ENCODE data around the gene ANKH. TPM values are rescaled to one million over a fixed set of nuclear protein-coding genes. Genes with fewer than 3 reads are reported as not detected.

Gene ANKH
- total and polyA plus RNA-seq, 2 of the 13 experiments (the other 11 are each of a cell fraction or from before 2014, with no cell fraction given) = 25.0 to 36.0 TPM

DNA sequence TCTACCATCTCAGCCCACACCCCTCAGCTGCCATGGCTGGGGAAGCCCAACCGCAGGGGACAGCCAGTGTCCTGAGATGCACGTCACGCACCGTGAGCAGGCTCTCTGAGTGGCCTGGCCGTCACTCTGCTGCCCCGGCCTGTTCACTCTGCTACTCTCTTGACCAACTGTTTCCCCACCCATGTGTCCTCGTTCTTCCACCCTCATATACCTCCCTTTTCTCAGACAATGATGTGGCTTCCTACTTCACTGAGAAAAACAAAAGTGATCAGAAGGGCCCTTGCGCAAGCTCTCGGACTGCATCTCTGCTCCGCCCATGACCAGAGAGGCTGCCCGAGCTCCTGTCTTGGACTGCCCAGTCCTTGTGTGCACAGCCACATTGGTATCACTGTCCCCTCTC, 159.4 kb downstream of the ANKH start:
- WGBS (ENCODE audit: low lambda C conversion rate) = 94% methylated on average over 11 of the region's 11 CpGs
- ATAC-seq (peak; percentile 13; the same call in 2 of the 3 replicates), FAIRE-seq (no peak)
- TF ChIP-seq ZFP90 (CRISPR knock-in tag; IDR thresholded peaks at IDR 0.05; ENCODE audit: borderline replicate concordance) = no peak
- TF ChIP-seq ZNF816 (CRISPR knock-in tag; IDR thresholded peaks at IDR 0.05; ENCODE audit: borderline replicate concordance) = no peak
- TF ChIP-seq, protein P1, sequence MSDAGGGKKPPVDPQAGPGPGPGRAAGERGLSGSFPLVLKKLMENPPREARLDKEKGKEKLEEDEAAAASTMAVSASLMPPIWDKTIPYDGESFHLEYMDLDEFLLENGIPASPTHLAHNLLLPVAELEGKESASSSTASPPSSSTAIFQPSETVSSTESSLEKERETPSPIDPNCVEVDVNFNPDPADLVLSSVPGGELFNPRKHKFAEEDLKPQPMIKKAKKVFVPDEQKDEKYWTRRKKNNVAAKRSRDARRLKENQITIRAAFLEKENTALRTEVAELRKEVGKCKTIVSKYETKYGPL (CRISPR knock-in tag; IDR thresholded peaks at IDR 0.05) = no peak
- TF ChIP-seq ZNF501 (CRISPR knock-in tag; IDR thresholded peaks at IDR 0.05) = no peak
- TF ChIP-seq, protein P2, sequence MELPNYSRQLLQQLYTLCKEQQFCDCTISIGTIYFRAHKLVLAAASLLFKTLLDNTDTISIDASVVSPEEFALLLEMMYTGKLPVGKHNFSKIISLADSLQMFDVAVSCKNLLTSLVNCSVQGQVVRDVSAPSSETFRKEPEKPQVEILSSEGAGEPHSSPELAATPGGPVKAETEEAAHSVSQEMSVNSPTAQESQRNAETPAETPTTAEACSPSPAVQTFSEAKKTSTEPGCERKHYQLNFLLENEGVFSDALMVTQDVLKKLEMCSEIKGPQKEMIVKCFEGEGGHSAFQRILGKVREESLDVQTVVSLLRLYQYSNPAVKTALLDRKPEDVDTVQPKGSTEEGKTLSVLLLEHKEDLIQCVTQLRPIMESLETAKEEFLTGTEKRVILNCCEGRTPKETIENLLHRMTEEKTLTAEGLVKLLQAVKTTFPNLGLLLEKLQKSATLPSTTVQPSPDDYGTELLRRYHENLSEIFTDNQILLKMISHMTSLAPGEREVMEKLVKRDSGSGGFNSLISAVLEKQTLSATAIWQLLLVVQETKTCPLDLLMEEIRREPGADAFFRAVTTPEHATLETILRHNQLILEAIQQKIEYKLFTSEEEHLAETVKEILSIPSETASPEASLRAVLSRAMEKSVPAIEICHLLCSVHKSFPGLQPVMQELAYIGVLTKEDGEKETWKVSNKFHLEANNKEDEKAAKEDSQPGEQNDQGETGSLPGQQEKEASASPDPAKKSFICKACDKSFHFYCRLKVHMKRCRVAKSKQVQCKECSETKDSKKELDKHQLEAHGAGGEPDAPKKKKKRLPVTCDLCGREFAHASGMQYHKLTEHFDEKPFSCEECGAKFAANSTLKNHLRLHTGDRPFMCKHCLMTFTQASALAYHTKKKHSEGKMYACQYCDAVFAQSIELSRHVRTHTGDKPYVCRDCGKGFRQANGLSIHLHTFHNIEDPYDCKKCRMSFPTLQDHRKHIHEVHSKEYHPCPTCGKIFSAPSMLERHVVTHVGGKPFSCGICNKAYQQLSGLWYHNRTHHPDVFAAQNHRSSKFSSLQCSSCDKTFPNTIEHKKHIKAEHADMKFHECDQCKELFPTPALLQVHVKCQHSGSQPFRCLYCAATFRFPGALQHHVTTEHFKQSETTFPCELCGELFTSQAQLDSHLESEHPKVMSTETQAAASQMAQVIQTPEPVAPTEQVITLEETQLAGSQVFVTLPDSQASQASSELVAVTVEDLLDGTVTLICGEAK (IDR thresholded peaks at IDR 0.05) = no peak
- TF ChIP-seq, protein P2 (CRISPR knock-in tag; IDR thresholded peaks at IDR 0.05) = no peak
- no peak for TF ChIP-seq ZBTB3 (CRISPR knock-in tag; IDR thresholded peaks at IDR 0.05; ENCODE audit: borderline replicate concordance, low read depth)
- no peak for TF ChIP-seq RFX3 (CRISPR knock-in tag; IDR thresholded peaks at IDR 0.05)
- no peak for TF ChIP-seq RFXANK (CRISPR knock-in tag; IDR thresholded peaks at IDR 0.05)
- TF ChIP-seq, protein P3, sequence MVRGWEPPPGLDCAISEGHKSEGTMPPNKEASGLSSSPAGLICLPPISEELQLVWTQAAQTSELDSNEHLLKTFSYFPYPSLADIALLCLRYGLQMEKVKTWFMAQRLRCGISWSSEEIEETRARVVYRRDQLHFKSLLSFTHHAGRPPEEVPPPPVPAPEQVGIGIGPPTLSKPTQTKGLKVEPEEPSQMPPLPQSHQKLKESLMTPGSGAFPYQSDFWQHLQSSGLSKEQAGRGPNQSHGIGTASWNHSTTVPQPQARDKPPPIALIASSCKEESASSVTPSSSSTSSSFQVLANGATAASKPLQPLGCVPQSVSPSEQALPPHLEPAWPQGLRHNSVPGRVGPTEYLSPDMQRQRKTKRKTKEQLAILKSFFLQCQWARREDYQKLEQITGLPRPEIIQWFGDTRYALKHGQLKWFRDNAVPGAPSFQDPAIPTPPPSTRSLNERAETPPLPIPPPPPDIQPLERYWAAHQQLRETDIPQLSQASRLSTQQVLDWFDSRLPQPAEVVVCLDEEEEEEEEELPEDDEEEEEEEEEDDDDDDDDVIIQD (CRISPR knock-in tag; IDR thresholded peaks at IDR 0.05; ENCODE audit: low read depth) = no peak
- TF ChIP-seq, protein P4, sequence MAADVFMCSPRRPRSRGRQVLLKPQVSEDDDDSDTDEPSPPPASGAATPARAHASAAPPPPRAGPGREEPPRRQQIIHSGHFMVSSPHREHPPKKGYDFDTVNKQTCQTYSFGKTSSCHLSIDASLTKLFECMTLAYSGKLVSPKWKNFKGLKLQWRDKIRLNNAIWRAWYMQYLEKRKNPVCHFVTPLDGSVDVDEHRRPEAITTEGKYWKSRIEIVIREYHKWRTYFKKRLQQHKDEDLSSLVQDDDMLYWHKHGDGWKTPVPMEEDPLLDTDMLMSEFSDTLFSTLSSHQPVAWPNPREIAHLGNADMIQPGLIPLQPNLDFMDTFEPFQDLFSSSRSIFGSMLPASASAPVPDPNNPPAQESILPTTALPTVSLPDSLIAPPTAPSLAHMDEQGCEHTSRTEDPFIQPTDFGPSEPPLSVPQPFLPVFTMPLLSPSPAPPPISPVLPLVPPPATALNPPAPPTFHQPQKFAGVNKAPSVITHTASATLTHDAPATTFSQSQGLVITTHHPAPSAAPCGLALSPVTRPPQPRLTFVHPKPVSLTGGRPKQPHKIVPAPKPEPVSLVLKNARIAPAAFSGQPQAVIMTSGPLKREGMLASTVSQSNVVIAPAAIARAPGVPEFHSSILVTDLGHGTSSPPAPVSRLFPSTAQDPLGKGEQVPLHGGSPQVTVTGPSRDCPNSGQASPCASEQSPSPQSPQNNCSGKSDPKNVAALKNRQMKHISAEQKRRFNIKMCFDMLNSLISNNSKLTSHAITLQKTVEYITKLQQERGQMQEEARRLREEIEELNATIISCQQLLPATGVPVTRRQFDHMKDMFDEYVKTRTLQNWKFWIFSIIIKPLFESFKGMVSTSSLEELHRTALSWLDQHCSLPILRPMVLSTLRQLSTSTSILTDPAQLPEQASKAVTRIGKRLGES (CRISPR knock-in tag; IDR thresholded peaks at IDR 0.05; ENCODE audit: borderline replicate concordance) = no peak

More for the DNA sequence above, 159.4 kb downstream of the ANKH start:
- intact Hi-C loops (cut with micrococcal nuclease; ENCODE audit: unreplicated experiment) (no loop called here), in situ Hi-C loops (cut with HindIII; ENCODE audit: extremely low pct_ligation_motif_present, low pct_unique_long_range_greater_than_20kb) (no loop called here)
- H2AFZ ChIP-seq (ENCODE audit: low read length) = no peak overlapping the region
- H3K4me2 ChIP-seq (ENCODE audit: low read depth, low read length) = no peak overlapping the region
- no peak for DNase-seq (ENCODE audit: low spot score)
- no peaks in the 10 kb centered on the region for H4K20me1 ChIP-seq (ENCODE audit: insufficient read depth, low read length)
- no peak overlapping the region for H3K4me3 ChIP-seq (replicated peaks in 1 of 3; ENCODE audit: insufficient read depth in 1 of 3, low read depth in 2 of 3, low read length in 3 of 3)
- CTCF ChIA-PET (ENCODE audit: low intra/inter-chr PET ratio, low total read pairs) = no interaction called here
- no peaks in the 10 kb centered on the region for H3K9me3 ChIP-seq (ENCODE audit: low read length)
- no peak overlapping the region for H3K9ac ChIP-seq (ENCODE audit: insufficient read depth, low read depth, low read length)
- H3K4me1 ChIP-seq (ENCODE audit: insufficient read depth, low read length) = no peaks in the 10 kb centered on the region
- H3K79me2 ChIP-seq (ENCODE audit: insufficient read depth, low read length) = no peaks in the 10 kb centered on the region
- POLR2A ChIA-PET = no interaction called here
- H3K27ac ChIP-seq (ENCODE audit: extremely low read length, insufficient read depth, low read length) = no peak overlapping the region
- H3K27me3 ChIP-seq (ENCODE audit: control insufficient read depth in 1 of 2, insufficient read depth in 2 of 2, low read length in 2 of 2) = no peaks in the 10 kb centered on the region
- no TSS peak for BruUV-seq (replicated peaks)
- H3K36me3 ChIP-seq (replicated peaks in 1 of 2; ENCODE audit: control insufficient read depth in 1 of 2, insufficient read depth in 2 of 2, low read length in 2 of 2) = peaks cover 10 to 85% of the 10 kb centered on the region in 2 experiments
